Loucy (cell line): ENCODE measurements around the gene SRRM4.

Experiments
- EZH2phosphoT487 ChIP-seq: fragments of 200-600 bp; IDR thresholded peaks from 2 replicates; pipeline ENCODE4 v1.6.1; 2018; ENCODE audit warnings: antibody characterized with exemption, mild to moderate bottlenecking, moderate library complexity, borderline replicate concordance
- TF ChIP-seq, protein P1 (sequence below): fragments of 200-600 bp; sonication (generic); conservative IDR thresholded peaks from 2 replicates; pipeline ENCODE4 v1.5.1; 2014; ENCODE audit warnings: mild to moderate bottlenecking, antibody characterized with exemption, low read length

DNA sequence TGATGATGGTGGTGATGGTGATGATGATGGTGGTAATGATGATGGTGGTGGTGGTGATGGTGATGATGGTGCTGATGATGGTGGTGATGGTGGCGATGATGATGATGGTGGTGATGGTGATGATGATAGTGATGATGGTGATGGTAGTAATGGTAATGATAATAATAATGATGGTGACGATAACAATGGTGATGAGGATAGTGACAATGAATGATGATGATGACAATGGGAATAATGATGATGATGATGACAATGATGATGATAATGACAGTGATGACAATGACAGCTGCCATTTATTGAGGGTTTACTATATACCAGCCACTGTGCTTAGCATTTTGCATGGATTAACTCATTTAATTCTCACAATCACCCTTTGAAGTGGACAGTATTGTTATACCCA is 94.6 kb downstream of the SRRM4 start:
- TF ChIP-seq, protein P1, sequence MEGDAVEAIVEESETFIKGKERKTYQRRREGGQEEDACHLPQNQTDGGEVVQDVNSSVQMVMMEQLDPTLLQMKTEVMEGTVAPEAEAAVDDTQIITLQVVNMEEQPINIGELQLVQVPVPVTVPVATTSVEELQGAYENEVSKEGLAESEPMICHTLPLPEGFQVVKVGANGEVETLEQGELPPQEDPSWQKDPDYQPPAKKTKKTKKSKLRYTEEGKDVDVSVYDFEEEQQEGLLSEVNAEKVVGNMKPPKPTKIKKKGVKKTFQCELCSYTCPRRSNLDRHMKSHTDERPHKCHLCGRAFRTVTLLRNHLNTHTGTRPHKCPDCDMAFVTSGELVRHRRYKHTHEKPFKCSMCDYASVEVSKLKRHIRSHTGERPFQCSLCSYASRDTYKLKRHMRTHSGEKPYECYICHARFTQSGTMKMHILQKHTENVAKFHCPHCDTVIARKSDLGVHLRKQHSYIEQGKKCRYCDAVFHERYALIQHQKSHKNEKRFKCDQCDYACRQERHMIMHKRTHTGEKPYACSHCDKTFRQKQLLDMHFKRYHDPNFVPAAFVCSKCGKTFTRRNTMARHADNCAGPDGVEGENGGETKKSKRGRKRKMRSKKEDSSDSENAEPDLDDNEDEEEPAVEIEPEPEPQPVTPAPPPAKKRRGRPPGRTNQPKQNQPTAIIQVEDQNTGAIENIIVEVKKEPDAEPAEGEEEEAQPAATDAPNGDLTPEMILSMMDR: no peak
- TF ChIP-seq EZH2phosphoT487: no peak
